Hepatocyte (in vitro differentiated cells): Measurements from ENCODE around the gene RC3H1. TPM values are rescaled to one million over a fixed set of nuclear protein-coding genes. Genes with fewer than 3 reads are reported as not detected.

ENCODE experiments used
- DNase-seq: peaks from one replicate; pipeline ENCODE4 v3.0.0-alpha.2; 2016; ENCODE audit warnings: low spot score
- H2AFZ ChIP-seq: fragments of 200-600 bp; sonication (generic); 2 replicates; pipeline ENCODE4 v1.6.0; 2016; ENCODE audit warnings: antibody characterized with exemption, mild to moderate bottlenecking
- H3K27ac ChIP-seq: fragments of 200-600 bp; sonication (generic); 2 replicates; pipeline ENCODE4 v1.5.1; 2016; ENCODE audit warnings: mild to moderate bottlenecking
- H3K27me3 ChIP-seq: fragments of 200-600 bp; sonication (generic); 2 replicates; pipeline ENCODE4 v1.6.1; 2016
- H3K36me3 ChIP-seq: fragments of 200-600 bp; sonication (generic); replicated peaks from 2 replicates; pipeline ENCODE4 v1.5.1; 2016; ENCODE audit warnings: low read depth; ENCODE audit not compliant: insufficient read depth
- H3K4me1 ChIP-seq: fragments of 200-600 bp; sonication (generic); 2 replicates; pipeline ENCODE4 v1.5.1; 2016; ENCODE audit warnings: mild to moderate bottlenecking, moderate library complexity; ENCODE audit not compliant: insufficient read depth
- H3K4me2 ChIP-seq: fragments of 200-600 bp; sonication (generic); 2 replicates; pipeline ENCODE4 v1.6.0; 2016
- H3K4me3 ChIP-seq: fragments of 200-600 bp; sonication (generic); 2 replicates; pipeline ENCODE4 v1.5.1; 2016; ENCODE audit warnings: mild to moderate bottlenecking
- H3K79me2 ChIP-seq: fragments of 200-600 bp; sonication (generic); 2 replicates; pipeline ENCODE4 v1.6.0; 2017; ENCODE audit warnings: mild to moderate bottlenecking
- H3K9me2 ChIP-seq: fragments of 200-600 bp; sonication (generic); replicated peaks from 2 replicates; pipeline ENCODE4 v1.6.0; 2017; ENCODE audit warnings: mild to moderate bottlenecking; ENCODE audit not compliant: insufficient read depth
- H3K9me3 ChIP-seq: fragments of 200-600 bp; sonication (generic); 2 replicates; pipeline ENCODE4 v1.5.1; 2016; ENCODE audit warnings: low read depth, mild to moderate bottlenecking
- H4K20me1 ChIP-seq: fragments of 200-600 bp; sonication (generic); 2 replicates; pipeline ENCODE4 v1.6.0; 2016; ENCODE audit warnings: mild to moderate bottlenecking; ENCODE audit not compliant: insufficient read depth, poor library complexity, severe bottlenecking
- EZH2 ChIP-seq: fragments of 200-600 bp; sonication (generic); IDR thresholded peaks from 2 replicates; pipeline ENCODE4 v1.6.1; 2016; ENCODE audit warnings: antibody characterized with exemption, mild to moderate bottlenecking, borderline replicate concordance
- EZH2phosphoT487 ChIP-seq: fragments of 200-600 bp; sonication (generic); IDR thresholded peaks from one replicate; pipeline ENCODE4 v1.6.1; 2018; ENCODE audit warnings: antibody characterized with exemption, mild to moderate bottlenecking, low read depth, moderate library complexity; ENCODE audit not compliant: unreplicated experiment, severe bottlenecking
- WGBS: methylation state at CpG from one replicate; pipeline ENCODE4 v1.1.6; 2016; ENCODE audit warnings: low lambda C conversion rate; ENCODE audit errors: missing lambda C conversion rate; 5-methylcytosine and 5-hydroxymethylcytosine counted together
- polyA plus RNA-seq: library from polyadenylated mRNA; unstranded; fragments of >200 nt; fragmentation: Nextera tagmentation; extraction: Ambion mirVana; gene quantifications from 2 replicates; pipeline ENCODE4 v1.2.1, GENCODE V29; 2016
- total RNA-seq: library from RNA; depleted of rRNA; stranded (reverse); fragments of >200 nt; gene quantifications from 2 replicates; pipeline ENCODE4 v1.2.3, GENCODE V29; 2014
- TF ChIP-seq, protein P1 (sequence below): fragments of 200-600 bp; sonication (generic); IDR thresholded peaks from 2 replicates; pipeline ENCODE4 v1.5.1; 2016; ENCODE audit warnings: antibody characterized with exemption, mild to moderate bottlenecking; ENCODE audit not compliant: poor library complexity

Gene RC3H1
- total and polyA plus RNA-seq, 2 experiments from 2014 or later, result 5.9 to 32.6 TPM

DNA sequence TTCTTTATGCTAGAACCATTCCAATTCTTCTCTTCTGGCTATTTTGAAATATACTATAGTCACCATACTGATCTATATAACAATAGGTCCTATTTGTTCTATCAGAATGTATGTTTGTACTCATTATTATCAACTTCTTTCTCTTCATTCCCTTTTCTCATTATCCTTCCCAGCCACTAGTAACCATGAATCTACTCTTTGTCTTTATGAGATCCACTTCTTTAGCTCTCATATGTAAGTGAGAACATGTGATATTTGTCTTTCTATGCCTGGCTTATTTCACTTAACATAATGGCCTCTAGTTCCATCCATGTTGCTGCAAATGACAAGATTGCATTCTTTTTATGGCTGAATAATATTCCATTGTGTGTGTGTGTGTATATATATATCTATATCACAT, 31.7 kb upstream of the RC3H1 start:
- H2AFZ ChIP-seq, result no peak overlapping the region
- no peak for DNase-seq
- no peak overlapping the region for H3K4me2 ChIP-seq

GRCh38 chr1:174052621-174053020, 30.5 kb upstream of the RC3H1 start:
- H3K79me2 ChIP-seq, result no peaks in the 10 kb centered on the region
- H3K4me3 ChIP-seq, result no peak overlapping the region
- TF ChIP-seq, protein P1, sequence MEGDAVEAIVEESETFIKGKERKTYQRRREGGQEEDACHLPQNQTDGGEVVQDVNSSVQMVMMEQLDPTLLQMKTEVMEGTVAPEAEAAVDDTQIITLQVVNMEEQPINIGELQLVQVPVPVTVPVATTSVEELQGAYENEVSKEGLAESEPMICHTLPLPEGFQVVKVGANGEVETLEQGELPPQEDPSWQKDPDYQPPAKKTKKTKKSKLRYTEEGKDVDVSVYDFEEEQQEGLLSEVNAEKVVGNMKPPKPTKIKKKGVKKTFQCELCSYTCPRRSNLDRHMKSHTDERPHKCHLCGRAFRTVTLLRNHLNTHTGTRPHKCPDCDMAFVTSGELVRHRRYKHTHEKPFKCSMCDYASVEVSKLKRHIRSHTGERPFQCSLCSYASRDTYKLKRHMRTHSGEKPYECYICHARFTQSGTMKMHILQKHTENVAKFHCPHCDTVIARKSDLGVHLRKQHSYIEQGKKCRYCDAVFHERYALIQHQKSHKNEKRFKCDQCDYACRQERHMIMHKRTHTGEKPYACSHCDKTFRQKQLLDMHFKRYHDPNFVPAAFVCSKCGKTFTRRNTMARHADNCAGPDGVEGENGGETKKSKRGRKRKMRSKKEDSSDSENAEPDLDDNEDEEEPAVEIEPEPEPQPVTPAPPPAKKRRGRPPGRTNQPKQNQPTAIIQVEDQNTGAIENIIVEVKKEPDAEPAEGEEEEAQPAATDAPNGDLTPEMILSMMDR, result no peak
- TF ChIP-seq EZH2 (no peak), EZH2phosphoT487 (no peak)
- no peak for DNase-seq
- 67% methylated on average over 3 of the region's 3 CpGs for WGBS
- no peaks in the 10 kb centered on the region for H4K20me1 ChIP-seq
- no peak overlapping the region for H2AFZ ChIP-seq
- no peaks in the 10 kb centered on the region for H3K4me1 ChIP-seq
- no peak overlapping the region for H3K4me2 ChIP-seq
- no peak overlapping the region for H3K27ac ChIP-seq
- H3K27me3 ChIP-seq, result no peaks in the 10 kb centered on the region
- no peaks in the 10 kb centered on the region for H3K9me3 ChIP-seq
- no peaks in the 10 kb centered on the region for H3K9me2 ChIP-seq
- no peaks in the 10 kb centered on the region for H3K36me3 ChIP-seq

More for the DNA sequence above, 31.7 kb upstream of the RC3H1 start:
- Histone ChIP-seq H3K27ac (no peak overlapping the region), H3K9me2 (no peaks in the 10 kb centered on the region), H3K4me3 (no peak overlapping the region), H4K20me1 (no peaks in the 10 kb centered on the region), H3K9me3 (no peaks in the 10 kb centered on the region), H3K27me3 (no peaks in the 10 kb centered on the region), H3K79me2 (no peaks in the 10 kb centered on the region), H3K36me3 (no peaks in the 10 kb centered on the region), H3K4me1 (no peaks in the 10 kb centered on the region)
- TF ChIP-seq, protein P1, result no peak
- TF ChIP-seq EZH2 (no peak), EZH2phosphoT487 (no peak)

DNA sequence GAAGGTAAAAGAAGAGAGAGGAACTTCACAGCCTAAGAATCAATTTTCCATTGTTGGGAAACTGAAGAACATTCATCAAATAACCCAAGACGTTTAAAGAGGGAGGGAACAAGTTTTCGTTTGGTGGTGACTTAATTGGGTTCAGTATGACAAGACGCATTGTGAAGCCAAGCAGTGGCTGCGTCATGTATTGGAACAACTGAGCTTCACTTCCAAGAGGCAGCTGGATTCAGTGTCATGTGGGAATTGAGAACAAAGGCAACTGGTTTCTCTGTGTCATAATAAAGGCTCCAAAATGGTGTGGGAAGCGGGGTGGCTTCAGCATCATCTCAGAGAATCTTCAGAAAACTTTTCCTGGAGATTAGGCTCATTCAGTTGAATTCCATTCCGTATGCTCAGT, 29.8 kb upstream of the RC3H1 start:
- Histone ChIP-seq H3K27me3 (no peaks in the 10 kb centered on the region), H4K20me1 (no peaks in the 10 kb centered on the region), H3K9me3 (no peaks in the 10 kb centered on the region), H3K36me3 (no peaks in the 10 kb centered on the region), H3K79me2 (no peaks in the 10 kb centered on the region), H2AFZ (no peak overlapping the region), H3K4me1 (no peaks in the 10 kb centered on the region), H3K4me2 (no peak overlapping the region), H3K27ac (no peak overlapping the region), H3K4me3 (no peak overlapping the region), H3K9me2 (no peaks in the 10 kb centered on the region)
- no peak for DNase-seq
- TF ChIP-seq EZH2, result no peak
- TF ChIP-seq, protein P1, result no peak
- no peak for TF ChIP-seq EZH2phosphoT487
- 79% methylated on average over 6 of the region's 6 CpGs for WGBS

DNA sequence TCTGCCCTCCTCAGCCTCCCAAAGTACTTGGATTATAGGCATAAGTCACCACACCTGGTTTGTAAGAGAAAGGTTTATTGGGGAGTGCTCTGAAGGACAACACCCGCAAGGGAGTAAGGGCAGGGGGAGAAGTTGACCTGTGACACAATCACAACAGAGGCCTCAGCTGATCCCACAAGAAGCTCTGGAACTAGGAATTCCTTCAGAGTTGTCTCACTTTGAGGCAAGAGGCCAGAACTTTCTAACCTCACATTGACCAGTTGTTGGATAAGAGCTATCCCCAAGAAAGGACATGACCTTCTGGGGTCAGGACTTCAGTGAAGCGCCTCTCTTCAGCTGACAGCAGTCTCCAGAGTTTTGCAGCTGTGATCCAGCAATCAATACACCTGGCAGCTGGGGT, 27.4 kb upstream of the RC3H1 start:
- no peaks in the 10 kb centered on the region for H3K4me1 ChIP-seq
- H3K36me3 ChIP-seq, result no peaks in the 10 kb centered on the region
- TF ChIP-seq, protein P1, result no peak
- TF ChIP-seq EZH2phosphoT487, result no peak
- TF ChIP-seq EZH2, result no peak
- H3K9me3 ChIP-seq, result no peaks in the 10 kb centered on the region
- no peaks in the 10 kb centered on the region for H3K79me2 ChIP-seq
- no peaks in the 10 kb centered on the region for H4K20me1 ChIP-seq
- no peak for DNase-seq
- no peak overlapping the region for H3K4me3 ChIP-seq
- H3K4me2 ChIP-seq, result no peak overlapping the region
- 84% methylated on average over 2 of the region's 2 CpGs for WGBS
- no peaks in the 10 kb centered on the region for H3K27me3 ChIP-seq
- H3K27ac ChIP-seq, result no peak overlapping the region
- H3K9me2 ChIP-seq, result no peaks in the 10 kb centered on the region
- H2AFZ ChIP-seq, result no peak overlapping the region
